Gastroesophageal sphincter (tissue), 3 donors: ENCODE results near the gene TRIM49D1.
"Not testable (repeated sequence)": the region's sequence is repeated elsewhere in the genome, so short reads cannot be mapped to it uniquely, and the experiment has no call there.

Experiments used
- POLR2A ChIP-seq, 2 donors: fragments of 450-650 bp; IDR thresholded peaks; one replicate each; pipeline ENCODE4 v1.6.1; 2017; ENCODE audit warnings: antibody characterized with exemption in 2 of 2, mild to moderate bottlenecking in 2 of 2, moderate library complexity in 1 of 2
- POLR2AphosphoS5 ChIP-seq: sonication (generic); formaldehyde crosslinking; IDR thresholded peaks from one replicate; pipeline ENCODE4 v1.6.1; 2017; ENCODE audit warnings: antibody characterized with exemption
- TF ChIP-seq, protein P1 (sequence below), 4 experiments: fragments of 200-600 bp in 2 of 4; fragments of 450-650 bp in 2 of 4; sonication (generic) in 1 of 4; IDR thresholded peaks; one replicate each; pipeline ENCODE4 v1.5.1; 2017 to 2019; ENCODE audit warnings: antibody characterized with exemption in 4 of 4, mild to moderate bottlenecking in 2 of 4, moderate library complexity in 2 of 4

DNA sequence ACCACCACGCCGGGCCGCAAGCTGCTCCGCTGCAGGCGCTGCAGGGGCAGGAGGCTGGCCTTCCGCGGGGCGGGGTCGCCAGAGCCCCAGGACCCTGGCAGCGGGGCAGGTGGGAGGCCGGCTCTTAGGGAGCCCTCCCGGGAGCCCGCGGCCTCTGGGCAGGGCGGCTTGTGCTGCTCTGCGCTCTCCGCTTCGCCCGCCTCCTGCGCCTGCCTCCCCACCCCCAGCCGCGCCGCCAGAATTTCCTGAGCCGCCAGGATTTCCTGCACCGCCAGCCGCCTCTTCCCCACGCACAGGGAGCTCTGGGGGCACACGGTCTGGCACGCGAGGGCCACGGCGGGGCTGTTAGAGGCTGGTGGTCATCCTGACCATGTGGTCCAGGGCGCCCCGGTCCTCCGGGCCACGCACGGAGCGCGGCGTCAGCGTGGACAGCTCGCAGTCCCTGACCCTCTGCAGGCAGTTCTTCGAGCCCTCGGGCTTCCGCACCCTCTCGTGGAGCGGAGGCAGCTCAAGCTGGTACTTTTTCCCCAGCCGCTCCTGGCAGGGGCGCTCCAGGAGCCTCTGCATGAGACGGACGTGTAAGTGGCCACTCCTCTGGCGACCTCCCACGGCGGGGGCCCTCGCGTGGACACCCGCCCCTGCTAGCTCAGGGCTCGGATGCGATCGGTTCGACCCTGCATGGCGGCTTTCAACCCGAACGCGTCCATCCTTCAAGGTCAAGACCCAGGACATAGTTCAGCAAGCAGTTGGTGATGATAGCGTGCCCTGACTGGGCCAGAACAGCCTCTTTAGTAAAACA, 57.9 kb downstream of the TRIM49D1 start:
- TF ChIP-seq POLR2A (IDR thresholded peaks at IDR 0.05); POLR2AphosphoS5: not testable (repeated sequence)
- TF ChIP-seq, protein P1, sequence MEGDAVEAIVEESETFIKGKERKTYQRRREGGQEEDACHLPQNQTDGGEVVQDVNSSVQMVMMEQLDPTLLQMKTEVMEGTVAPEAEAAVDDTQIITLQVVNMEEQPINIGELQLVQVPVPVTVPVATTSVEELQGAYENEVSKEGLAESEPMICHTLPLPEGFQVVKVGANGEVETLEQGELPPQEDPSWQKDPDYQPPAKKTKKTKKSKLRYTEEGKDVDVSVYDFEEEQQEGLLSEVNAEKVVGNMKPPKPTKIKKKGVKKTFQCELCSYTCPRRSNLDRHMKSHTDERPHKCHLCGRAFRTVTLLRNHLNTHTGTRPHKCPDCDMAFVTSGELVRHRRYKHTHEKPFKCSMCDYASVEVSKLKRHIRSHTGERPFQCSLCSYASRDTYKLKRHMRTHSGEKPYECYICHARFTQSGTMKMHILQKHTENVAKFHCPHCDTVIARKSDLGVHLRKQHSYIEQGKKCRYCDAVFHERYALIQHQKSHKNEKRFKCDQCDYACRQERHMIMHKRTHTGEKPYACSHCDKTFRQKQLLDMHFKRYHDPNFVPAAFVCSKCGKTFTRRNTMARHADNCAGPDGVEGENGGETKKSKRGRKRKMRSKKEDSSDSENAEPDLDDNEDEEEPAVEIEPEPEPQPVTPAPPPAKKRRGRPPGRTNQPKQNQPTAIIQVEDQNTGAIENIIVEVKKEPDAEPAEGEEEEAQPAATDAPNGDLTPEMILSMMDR (IDR thresholded peaks at IDR 0.05): not testable (repeated sequence)
